Spleen (tissue), 11 donors: ENCODE results near the gene NUDT4. TPM values are rescaled to one million over a fixed set of nuclear protein-coding genes. Genes with fewer than 3 reads are reported as not detected.

Experiments
- DNase-seq: peaks from one replicate; pipeline ENCODE4 v3.0.0-alpha.2; 2020
- H3K27ac ChIP-seq, 8 donors: fragments of 200-600 bp; sonication (generic) in 7 of 8; 1 replicate in 4 of 8; 2 replicates in 4 of 8; pipeline versions ENCODE4 v1.5.0 to v1.8.0; 2016 to 2021; ENCODE audit warnings: inconsistent platforms in 4 of 8, mild to moderate bottlenecking in 4 of 8, moderate library complexity in 1 of 8
- H3K27me3 ChIP-seq, 7 donors: fragments of 200-600 bp; sonication (generic) in 6 of 7; replicated peaks in 1 of 7; 1 replicate in 4 of 7; 2 replicates in 3 of 7; pipeline versions ENCODE4 v1.5.0 to v1.8.0; 2016 to 2021; ENCODE audit warnings: inconsistent platforms in 3 of 7, mild to moderate bottlenecking in 1 of 7
- H3K36me3 ChIP-seq, 6 donors: fragments of 200-600 bp; sonication (generic) in 5 of 6; 1 replicate in 4 of 6; 2 replicates in 2 of 6; pipeline versions ENCODE4 v1.5.0 to v1.8.0; 2016 to 2021; ENCODE audit warnings: inconsistent platforms in 2 of 6
- H3K4me1 ChIP-seq, 6 donors: fragments of 200-600 bp; sonication (generic) in 5 of 6; 1 replicate in 3 of 6; 2 replicates in 3 of 6; pipeline versions ENCODE4 v1.5.0 to v1.8.0; 2016 to 2021; ENCODE audit warnings: inconsistent platforms in 3 of 6
- H3K4me3 ChIP-seq, 8 donors: fragments of 200-600 bp; sonication (generic) in 7 of 8; 1 replicate in 4 of 8; 2 replicates in 4 of 8; pipeline versions ENCODE4 v1.5.0 to v1.8.0; 2016 to 2021; ENCODE audit warnings: inconsistent platforms in 4 of 8, mild to moderate bottlenecking in 4 of 8, moderate library complexity in 2 of 8
- H3K9me3 ChIP-seq, 8 donors: fragments of 200-600 bp; sonication (generic) in 7 of 8; 1 replicate in 4 of 8; 2 replicates in 4 of 8; pipeline versions ENCODE4 v1.5.0 to v1.8.0; 2016 to 2021; ENCODE audit warnings: inconsistent platforms in 4 of 8
- POLR2A ChIP-seq, 3 donors: fragments of 450-650 bp; IDR thresholded peaks; one replicate each; pipeline ENCODE4 v1.5.1; 2017; ENCODE audit warnings: antibody characterized with exemption in 3 of 3, mild to moderate bottlenecking in 1 of 3
- POLR2AphosphoS5 ChIP-seq, 3 donors: sonication (generic); formaldehyde crosslinking; IDR thresholded peaks; one replicate each; pipeline ENCODE4 v1.5.1; 2017; ENCODE audit warnings: antibody characterized with exemption in 3 of 3
- WGBS, 5 donors: extraction: QIAGEN DNeasy Blood & Tissue Kit in 3 of 5; methylation state at CpG; one replicate each; pipeline versions ENCODE4 v1.1.5 to v1.1.7; 2013 to 2018; 5-methylcytosine and 5-hydroxymethylcytosine counted together
- intact Hi-C: fragments of 100-400 bp; cut with DNase I; formaldehyde crosslinking; loops from one replicate; pipeline ENCODE4 v1.15.0; 2023; ENCODE audit warnings: low total_unique reads
- polyA plus RNA-seq, 3 donors: library from polyadenylated mRNA; stranded (reverse); fragments of 200-250 nt; gene quantifications; one replicate each; pipeline ENCODE4 v1.2.1, GENCODE V29; 2013
- total RNA-seq, 7 donors: library from RNA; depleted of rRNA in 3 of 7; stranded (reverse); fragments of >200 nt in 3 of 7; fragmentation: NEBNext Ultra II Directional in 4 of 7; extraction: Animal tissue kit (Norgen Biotek cat#: 25700) in 4 of 7; gene quantifications; one replicate each; pipeline versions ENCODE4 v1.1.0 to v1.2.1, GENCODE V29; 2016 to 2021
- TF ChIP-seq, protein P1 (sequence below), 11 experiments: fragments of 200-600 bp in 7 of 11; fragments of 450-650 bp in 4 of 11; sonication (generic) in 4 of 11; IDR thresholded peaks in 8 of 11; conservative IDR thresholded peaks in 3 of 11; 1 replicate in 7 of 11; 2 replicates in 4 of 11; pipeline versions ENCODE4 v1.4.0 to v1.8.0; 2016 to 2021; ENCODE audit warnings: antibody characterized with exemption in 11 of 11, inconsistent platforms in 4 of 11, mild to moderate bottlenecking in 1 of 11
- donor health status: healthy with polysubstance abuse.
- donor health status: DM: no; HTN: no; CAD: no; lungs with moderate emphysema.
- donor health status: DM: no; HTN: no; CAD: no.
- donor health status: Bipolar disorder and iron deficiency.
- donor health status: healthy.
- donor health status: DM: no; HTN: no; CAD: no.
- donor health status: DM: yes; HTN: yes; CAD: no.

Gene NUDT4
- total and polyA plus RNA-seq, 10 donors: 14.9 to 59.3 (median 42.2) TPM

GRCh38 chr12:93453633-93454032 lies 75.9 kb downstream of the NUDT4 start:
- no peaks in the 10 kb centered on the region for H3K9me3 ChIP-seq
- intact Hi-C loops: no loop called here
- no peak overlapping the region for H3K4me3 ChIP-seq
- H3K4me1 ChIP-seq: no peaks in the 10 kb centered on the region
- no peak overlapping the region for H3K27ac ChIP-seq
- 86 to 93% (median 90%) methylated on average over 5 of the region's 5 CpGs for WGBS, 5 donors
- TF ChIP-seq POLR2A (IDR thresholded peaks at IDR 0.05): no peak
- no peak for TF ChIP-seq POLR2AphosphoS5 (IDR thresholded peaks at IDR 0.05)
- TF ChIP-seq, protein P1, sequence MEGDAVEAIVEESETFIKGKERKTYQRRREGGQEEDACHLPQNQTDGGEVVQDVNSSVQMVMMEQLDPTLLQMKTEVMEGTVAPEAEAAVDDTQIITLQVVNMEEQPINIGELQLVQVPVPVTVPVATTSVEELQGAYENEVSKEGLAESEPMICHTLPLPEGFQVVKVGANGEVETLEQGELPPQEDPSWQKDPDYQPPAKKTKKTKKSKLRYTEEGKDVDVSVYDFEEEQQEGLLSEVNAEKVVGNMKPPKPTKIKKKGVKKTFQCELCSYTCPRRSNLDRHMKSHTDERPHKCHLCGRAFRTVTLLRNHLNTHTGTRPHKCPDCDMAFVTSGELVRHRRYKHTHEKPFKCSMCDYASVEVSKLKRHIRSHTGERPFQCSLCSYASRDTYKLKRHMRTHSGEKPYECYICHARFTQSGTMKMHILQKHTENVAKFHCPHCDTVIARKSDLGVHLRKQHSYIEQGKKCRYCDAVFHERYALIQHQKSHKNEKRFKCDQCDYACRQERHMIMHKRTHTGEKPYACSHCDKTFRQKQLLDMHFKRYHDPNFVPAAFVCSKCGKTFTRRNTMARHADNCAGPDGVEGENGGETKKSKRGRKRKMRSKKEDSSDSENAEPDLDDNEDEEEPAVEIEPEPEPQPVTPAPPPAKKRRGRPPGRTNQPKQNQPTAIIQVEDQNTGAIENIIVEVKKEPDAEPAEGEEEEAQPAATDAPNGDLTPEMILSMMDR (IDR thresholded peaks at IDR 0.05 in 8 of 11, conservative IDR thresholded peaks at IDR 0.05 in 3 of 11): no peak
- no peak for DNase-seq
- H3K27me3 ChIP-seq: no peaks in the 10 kb centered on the region
- H3K36me3 ChIP-seq: no peaks in the 10 kb centered on the region

DNA sequence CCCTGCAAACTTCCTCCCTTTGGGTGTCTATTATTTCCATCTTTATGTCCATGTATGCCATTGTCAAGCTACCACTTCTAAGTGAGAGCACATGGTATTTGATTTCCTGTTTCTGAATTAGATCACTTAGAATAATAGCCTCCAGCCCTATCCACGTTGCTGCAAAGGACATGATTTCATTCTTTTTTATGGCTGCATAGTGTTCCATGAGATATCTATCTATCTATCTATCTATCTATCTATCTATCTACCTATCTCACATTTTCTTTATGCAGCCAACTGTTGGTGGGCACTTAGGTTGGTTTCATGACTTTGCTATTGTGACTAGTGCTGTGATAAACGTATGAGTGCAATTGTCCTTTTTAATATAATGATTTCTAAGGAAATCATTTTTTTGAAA lies 78.4 kb downstream of the NUDT4 start:
- H3K27ac ChIP-seq: no peak overlapping the region
- H3K4me1 ChIP-seq: peaks cover 0 to 17% (median 3%) of the 10 kb centered on the region in 6 donors
- 69 to 83% (median 77%) methylated on average over 2 of the region's 2 CpGs for WGBS, 5 donors
- H3K9me3 ChIP-seq: no peaks in the 10 kb centered on the region
- DNase-seq: no peak
- no peaks in the 10 kb centered on the region for H3K36me3 ChIP-seq
- intact Hi-C loops: no loop called here
- TF ChIP-seq POLR2AphosphoS5 (IDR thresholded peaks at IDR 0.05) (no peak), POLR2A (IDR thresholded peaks at IDR 0.05) (no peak)
- TF ChIP-seq, protein P1 (IDR thresholded peaks at IDR 0.05 in 8 of 11, conservative IDR thresholded peaks at IDR 0.05 in 3 of 11): no peak
- no peaks in the 10 kb centered on the region for H3K27me3 ChIP-seq
- H3K4me3 ChIP-seq: no peak overlapping the region

Other genes with a start within 250 kb of the NUDT4 start
- gene UBE2N, start 64.0 kb downstream of the NUDT4 start, total RNA-seq: 10 to 100 TPM; 33.5 to 84.4 (median 60.1) TPM
- gene UBE2N, start 64.0 kb downstream of the NUDT4 start, polyA plus RNA-seq: 10 to 100 TPM; 57.1 to 81.8 (median 80.9) TPM
- gene MRPL42, start 89.6 kb downstream of the NUDT4 start, total RNA-seq: 10 to 100 TPM; 37.2 to 56.8 (median 46.6) TPM
- 10 to 100 TPM; 17.9 to 31.1 (median 30.2) TPM for gene MRPL42, start 89.6 kb downstream of the NUDT4 start, polyA plus RNA-seq
- gene SOCS2, start 194.8 kb downstream of the NUDT4 start, total RNA-seq: 10 to 100 TPM in 6 of 7 donors, 1 to 10 TPM in 1; 9.7 to 32.3 (median 15.4) TPM
- 10 to 100 TPM in 1 of 3 donors, 1 to 10 TPM in 2; 5.3 to 10.6 (median 7.0) TPM for gene SOCS2, start 194.8 kb downstream of the NUDT4 start, polyA plus RNA-seq